GM18907 (cell line): Measurements from ENCODE around the gene USP10.
"Not testable (repeated sequence)": the region's sequence is repeated elsewhere in the genome, so short reads cannot be mapped to it uniquely, and the experiment has no call there.

Source experiments
- ATAC-seq: cut with Tn5 transposase; IDR thresholded peaks from one replicate; pipeline ENCODE4 v1.9.1; 2021; ENCODE audit warnings: mild to moderate bottlenecking, moderate library complexity; ENCODE audit not compliant: unreplicated experiment

The USP10 gene

DNA sequence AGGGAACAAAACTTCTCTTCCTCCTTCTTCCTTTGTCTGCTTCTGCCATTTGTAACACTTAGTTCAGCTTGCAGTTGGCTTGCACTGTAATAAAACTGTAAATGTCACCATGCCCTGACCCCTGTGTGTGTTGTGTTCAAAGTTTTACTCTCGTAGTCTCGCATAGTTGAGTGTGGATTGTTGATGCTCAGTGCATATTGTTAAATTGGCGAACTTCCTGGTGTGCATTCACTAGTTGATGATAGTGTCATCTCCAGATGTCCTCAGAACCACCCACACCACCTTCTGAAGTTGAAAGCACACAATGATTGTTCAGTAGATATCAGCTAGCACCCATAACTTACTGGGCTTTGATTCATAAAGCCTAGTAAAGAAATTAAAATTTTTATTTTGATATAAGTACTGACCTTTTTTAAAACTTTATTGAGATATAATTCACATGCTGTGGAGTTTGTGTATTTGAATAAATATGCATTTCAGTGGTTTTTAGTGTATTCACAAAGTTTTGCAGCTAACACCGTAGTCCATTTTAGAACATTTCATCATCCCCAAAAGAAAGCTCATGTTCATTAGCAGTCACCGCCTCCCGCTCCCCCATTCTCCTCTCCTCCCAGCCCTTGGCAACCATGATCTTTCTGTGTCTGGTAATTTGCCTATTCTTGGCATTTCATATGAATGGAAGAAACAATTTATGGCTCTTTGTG is 25.0 kb downstream of the USP10 start:
- no peak for ATAC-seq

DNA sequence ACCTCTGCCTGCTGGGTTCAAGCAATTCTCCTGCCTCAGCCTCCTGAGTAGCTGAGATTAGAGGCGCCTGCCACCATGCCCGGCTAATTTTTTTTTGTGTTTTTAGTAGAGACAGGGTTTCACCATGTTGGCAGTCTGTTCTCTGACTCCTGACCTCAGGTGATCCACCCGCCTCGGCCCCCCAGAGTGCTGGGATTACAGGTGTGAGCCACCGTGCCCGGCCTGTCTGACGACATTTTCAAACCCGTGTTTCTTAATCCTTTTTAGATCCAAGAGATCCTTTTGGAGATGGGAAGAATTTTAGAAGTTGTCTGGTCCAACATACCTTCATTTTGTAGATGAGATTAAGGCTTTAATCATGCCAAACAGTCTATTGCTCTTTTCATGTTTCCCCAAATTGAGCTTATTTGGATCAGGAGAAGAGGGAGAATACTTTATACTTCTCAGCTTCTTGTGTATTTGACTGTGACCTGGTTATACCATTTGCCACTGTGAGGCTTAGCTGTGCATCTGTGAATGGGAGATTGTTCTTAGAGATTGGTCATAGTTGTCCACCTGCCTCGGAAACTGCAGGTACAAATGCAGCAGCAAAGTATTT is 25.8 kb downstream of the USP10 start:
- peak; percentile 2 for ATAC-seq

DNA sequence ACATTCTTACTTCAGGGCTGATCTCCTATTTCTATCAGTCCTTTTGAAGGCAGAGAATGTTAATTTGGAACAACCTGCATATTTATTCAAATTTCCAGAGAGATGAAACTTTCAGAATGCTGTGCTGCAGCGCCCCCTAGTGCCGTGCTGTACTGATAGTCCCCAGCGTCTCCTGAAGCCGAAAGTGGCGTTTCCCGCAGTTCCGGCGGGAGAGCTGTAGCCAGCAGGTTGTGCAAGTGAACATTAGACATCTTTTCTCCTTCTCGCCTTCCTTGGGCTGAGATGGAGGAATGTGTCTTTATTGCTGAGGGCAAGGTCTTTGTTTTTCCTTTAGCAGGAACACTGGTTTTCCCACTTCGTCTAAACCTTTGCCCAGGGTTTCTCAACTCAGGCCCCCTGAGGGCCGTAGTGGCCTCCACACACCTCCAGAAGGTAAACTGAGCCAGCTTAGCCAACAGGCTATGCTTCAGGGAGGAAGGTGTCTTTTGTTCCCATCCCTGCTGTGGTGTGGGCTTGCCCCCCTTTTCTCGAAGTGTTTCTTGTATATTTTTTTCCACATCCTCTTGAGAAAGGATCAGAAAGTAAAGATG is 26.4 kb downstream of the USP10 start:
- ATAC-seq, result peak; percentile 36

DNA sequence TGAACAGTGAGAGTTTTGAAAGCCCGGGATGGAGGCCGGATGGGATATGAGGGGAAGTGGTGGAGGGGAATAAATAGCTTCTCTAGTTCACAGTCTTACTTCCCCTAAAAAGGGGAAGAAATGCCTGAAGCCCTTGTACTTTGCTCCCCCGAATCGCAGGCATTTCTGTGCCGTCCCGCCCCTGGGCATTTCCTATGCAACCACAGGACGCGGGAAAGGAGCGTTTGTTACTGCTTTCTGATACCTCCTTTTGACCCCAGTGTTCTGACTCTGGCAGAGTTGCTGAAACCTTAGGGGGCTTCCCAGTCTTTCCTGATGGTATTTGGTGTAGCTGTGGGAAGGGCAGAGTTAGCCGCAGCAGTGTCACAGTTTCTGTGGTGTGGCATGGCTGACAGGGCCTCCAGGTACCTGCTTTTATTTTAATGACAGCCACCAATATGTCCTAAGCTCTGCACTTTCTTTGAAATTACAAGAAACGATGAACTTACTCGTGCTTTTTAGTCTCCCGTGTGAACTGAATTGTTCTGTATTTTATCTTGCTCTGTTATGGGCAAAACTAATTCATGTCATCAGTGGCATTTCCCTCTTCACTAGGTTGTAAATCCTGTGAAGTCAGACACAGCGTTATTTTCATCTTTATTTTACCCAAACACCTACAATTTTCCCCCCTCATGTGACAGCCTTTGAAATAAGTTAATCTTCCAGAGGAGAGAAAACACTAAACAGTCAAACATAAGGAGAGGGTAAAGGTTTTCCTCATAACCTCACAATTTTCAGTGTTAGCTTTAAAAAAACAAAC is 27.1 kb downstream of the USP10 start:
- ATAC-seq, result peak; percentile 45

DNA sequence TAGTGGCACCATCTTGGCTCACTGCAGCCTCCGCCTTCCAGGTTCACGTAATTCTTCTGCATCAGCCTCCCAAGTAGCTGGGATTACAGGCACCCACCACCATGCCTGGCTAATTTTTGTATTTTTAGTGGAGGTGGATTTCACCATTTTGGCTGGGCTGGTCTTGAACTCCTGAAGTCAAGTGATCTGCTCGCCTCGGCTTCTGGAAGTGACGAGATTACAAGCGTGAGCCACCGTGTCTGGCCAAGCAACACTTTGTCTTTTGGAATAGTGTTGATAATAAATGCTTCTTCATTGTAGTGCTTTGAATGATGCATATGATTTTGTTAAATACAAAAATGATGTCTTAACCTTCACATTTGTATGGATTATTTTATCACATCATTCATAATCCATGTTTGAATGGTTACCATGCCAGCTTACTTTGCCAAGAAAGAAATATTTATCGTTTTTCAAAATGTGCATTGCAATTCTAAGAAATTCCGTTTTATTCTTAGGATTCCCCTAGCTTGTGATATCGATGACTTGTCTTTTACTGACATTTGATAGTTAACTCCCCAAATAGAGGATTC is 29.1 kb downstream of the USP10 start:
- ATAC-seq, result no peak

DNA sequence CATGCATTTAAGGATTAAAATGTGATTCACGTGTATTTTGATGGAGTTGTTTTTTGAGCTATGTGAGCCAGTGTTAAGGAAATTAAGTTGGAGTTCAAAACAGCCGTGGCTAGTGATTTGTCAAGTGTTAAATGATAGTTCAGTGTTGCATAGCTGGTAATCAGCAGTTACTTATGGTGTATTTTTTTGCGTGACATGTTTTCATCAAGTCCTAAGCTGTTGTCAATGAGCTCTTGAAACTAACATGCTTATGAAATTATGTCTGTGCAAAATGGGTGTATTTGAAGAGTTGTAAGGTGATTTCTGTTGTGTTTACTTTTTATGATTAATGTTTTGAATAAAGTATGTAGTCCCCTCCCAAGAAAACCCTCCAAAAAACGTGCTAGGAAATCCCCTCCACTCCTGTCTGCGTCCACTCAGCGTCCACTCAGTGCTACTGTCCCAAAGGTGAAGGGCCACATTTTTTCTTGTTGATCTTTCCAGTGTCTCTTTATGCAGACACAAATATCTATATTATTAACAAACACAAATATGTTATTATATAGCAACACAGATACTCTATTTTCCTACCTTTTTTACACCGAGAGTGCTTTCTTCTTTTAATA is 30.0 kb downstream of the USP10 start:
- ATAC-seq, result no peak

DNA sequence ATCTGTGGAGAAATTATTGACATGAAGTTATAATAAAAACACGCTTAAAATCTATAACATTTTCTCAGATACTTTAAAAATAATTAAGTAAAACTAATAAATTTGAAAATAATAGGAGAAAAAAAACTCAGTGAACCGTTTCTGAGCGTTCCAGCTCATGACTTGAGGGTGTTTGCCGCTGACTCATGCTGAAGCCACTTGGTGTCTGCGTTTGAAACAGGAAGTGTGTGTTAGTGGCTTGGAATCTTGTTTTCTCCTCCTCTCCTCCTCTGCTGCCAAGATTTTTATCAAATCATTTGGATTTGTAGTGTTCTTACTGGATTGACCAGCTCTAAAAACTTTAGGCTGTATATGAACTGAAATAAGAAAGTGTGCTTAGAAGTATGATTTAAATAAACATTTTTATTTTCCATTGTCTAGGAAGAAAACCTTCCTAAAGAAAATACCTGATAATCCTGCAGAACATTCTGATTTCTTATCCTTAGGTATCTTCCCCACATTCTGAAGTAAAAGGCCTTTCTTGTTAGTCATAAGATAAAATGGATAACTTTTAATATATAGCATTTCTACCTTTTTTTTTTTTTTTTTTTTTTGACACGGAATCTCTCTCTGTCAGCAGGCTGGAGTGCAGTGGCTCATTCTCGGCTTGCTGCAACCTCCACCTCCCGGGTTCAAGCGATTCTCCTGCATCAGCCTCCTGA is 30.8 kb downstream of the USP10 start:
- peak; percentile 42 for ATAC-seq

DNA sequence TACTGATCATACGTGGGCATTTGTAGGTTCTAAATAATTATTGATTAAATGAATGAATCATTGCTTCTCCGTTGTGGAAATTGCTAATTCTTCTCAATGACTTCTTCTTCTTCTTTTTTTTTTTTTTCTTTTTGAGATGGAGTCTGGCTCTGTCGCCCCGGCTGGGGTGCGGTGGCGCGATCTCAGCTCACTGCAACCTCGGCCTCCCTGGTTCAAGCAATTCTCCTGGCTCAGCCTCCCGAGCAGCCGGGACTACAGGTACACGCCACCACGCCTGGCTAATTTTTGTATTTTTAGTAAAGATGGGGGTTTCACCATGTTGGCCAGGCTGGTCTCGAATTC is 32.5 kb downstream of the USP10 start:
- not testable (repeated sequence) for ATAC-seq

DNA sequence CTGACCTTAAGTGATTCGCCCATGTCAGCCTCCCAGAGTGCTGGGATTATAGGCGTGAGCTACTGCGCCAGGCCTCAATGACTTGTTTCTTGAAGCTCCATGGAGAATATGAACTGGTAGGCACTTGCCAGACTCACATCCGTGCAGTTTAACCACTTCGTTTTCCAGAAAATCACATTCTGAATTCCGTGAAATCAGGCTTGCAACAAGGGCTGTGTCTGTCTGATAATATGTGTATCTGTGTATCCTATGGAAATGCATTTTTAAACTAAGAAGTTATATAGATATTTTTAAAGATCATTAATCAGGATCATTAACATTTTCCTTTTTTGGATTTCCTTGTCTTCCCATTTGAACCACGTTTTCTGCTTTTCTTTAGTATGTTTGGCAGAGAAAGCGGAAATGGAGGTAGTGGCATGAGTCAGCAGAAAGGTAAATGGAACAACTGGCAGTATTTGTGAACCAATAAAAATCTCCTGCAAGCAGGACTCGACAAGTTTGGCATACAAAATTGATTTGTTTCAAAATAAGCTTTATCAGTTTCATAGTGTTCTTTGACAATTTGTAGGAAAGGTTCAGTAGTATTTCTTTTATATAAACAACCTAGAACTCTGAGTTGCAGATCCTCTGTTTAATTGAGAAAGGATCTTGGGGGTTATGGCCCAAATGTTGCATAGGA is 33.0 kb downstream of the USP10 start:
- no peak for ATAC-seq

DNA sequence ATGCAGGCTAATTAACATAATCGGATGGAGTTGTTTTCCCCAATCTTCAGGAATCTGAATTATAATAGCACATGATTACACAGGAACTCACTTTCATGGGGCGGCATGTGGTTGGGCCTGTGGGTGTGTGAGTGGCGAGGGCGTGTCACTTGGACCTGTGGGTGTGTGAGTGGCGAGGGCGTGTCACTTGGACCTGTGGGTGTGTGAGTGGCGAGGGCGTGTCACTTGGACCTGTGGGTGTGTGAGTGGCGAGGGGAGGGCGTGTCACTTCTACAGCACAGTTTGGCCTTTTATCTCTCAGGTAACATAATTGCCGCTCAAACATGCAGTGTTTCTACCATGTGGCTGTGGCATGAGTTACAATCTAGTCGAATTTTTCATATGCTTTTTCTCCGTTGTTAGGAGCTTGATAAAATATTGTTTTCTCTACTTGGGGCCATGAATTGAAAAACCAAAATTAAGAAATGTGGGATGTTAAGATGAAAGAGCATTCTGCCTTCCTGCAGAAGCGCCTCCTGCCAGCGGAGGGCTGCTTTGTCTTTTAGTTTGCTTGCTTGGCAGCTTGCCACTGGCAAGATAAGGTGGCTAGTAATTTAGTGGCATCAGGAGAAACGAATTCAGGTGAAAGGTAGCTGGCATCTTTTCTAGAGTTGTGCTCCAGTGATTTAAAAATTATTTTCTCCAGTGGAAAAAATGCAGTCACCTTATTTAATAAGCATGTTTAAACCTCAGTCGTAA is 36.2 kb downstream of the USP10 start:
- no peak for ATAC-seq

DNA sequence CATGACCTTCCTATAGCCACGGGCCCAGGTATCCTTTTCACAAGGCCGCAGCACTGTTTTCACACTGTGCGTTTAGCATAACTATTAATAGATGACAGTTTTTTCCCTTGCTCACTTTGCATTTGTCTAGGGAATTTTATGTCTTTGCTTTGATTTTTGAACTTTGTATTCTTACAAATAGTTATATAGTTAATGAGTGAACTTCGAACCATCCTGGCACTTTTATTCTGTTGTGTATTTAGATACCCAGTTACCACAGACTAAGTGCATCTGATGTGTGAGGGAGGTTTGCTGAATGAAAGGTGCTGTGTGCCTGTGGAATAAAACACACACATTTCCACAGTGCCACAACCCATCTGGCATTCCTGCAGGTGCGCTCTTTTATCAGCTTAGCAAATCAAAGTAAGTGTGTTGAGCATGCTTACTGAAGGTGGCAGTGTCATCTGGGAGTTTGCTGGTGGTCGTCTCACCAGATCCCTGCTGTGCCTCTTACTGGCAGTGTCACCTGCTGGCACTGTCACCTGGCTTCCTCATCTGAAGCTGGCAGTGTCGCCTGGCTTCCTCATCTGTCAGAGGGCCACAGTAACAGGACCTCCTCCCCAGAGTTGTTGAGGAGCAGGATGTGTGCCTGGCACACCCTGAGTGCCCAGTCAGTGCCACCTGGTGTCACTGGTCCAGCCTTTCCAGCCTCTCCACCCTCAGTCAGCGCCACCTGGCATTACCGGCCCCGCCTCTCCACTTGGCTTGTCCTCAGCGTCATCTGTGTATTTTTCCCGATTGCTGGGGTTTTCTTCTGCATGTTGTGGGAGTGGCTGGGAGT is 37.6 kb downstream of the USP10 start:
- no peak for ATAC-seq

DNA sequence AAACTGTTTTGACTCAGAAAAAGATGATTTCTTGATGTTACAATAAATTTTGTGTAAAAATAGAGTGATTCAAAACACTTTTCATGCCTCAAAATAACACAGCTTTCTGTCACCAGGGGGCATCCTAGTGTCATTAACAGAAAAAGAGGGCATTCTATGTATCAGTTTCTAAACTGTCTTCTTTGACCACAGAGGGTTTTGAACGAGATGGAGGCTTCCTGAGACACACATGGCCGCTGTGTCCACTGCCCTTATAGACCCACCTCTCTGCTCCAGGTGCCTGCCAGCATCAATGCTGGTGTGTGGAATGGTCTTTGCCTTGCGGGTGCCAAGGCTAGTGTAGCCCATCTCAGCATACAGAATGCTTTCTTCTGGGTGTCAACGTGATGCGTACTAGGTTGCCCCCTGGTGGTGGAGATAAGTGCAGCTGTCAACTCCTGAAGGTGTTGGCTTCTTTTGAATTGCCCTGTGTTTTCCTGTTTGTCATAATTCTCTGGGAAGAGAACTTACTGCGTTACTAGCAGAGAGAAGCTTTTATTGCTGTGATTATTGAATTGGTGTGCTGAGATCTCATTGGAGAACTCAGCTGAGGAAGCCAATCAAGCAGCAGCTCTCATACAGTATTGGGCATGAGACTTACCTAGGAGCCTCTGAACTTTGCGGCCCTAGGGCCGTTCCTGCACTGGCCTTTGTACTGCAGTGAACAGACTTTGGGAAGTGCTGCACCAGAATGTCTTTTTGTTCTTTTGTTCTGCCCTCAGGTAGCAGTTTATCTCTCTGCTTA is 38.6 kb downstream of the USP10 start:
- peak; percentile 60 for ATAC-seq

DNA sequence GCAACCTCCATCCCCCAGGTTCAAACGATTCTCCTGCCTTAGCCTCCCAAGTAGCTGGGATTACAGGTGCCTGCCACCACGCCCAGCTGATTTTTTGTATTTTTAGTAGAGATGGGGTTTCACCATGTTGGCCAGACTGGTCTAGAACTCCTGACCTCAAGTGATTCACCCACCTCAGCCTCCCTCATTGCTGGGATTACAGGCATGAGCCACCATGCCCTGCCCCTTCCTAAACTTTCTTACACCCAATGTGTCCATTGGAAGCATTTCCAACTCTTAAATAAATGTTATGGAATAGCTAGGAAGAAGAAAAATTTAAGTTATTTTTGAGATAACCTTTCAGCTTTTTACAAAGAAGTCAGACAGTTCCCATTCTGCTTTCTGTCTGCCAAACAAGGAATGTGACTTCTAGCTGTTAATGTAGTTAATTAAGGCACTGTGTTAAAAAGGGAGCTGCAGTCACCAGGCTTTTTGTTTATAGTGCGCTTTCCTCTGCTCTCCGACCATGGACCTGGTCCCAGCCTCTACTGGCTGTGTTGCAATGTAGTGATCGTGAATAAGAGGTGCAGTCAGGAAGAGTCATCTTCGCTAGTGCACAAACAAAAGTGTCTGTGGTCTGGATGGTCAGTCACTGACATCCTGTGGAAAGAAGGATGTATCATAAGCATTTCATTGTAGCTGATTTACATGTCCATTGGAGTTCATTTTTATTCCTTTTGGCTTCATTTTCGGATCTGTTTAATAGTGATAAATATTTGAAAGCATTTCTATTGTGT is 39.7 kb downstream of the USP10 start:
- no peak for ATAC-seq

DNA sequence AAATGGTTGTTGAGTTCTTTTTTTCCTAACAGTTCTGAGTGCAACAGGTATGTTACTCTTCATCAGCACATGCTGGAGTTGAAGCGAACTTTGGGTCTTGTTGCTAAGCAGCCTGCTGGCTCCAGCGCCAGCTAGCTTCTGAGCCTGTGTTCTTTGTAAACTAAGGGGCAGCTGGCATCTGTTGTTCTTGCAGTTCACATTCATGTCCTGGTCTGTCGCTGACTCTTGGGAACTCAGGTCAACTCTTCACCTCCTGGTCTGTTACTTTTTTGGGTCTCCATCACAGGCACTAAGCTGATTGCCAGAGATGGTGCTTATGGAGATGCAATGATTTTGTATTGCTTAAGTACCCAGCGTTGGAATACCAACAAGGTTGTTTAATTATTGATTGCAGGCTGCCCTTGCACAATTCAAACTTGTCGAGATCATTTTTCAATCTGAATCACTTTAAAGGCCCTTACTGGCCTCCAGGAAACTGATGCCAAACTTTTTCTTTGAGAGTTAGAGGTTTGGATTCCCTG is 40.9 kb downstream of the USP10 start:
- no peak for ATAC-seq

DNA sequence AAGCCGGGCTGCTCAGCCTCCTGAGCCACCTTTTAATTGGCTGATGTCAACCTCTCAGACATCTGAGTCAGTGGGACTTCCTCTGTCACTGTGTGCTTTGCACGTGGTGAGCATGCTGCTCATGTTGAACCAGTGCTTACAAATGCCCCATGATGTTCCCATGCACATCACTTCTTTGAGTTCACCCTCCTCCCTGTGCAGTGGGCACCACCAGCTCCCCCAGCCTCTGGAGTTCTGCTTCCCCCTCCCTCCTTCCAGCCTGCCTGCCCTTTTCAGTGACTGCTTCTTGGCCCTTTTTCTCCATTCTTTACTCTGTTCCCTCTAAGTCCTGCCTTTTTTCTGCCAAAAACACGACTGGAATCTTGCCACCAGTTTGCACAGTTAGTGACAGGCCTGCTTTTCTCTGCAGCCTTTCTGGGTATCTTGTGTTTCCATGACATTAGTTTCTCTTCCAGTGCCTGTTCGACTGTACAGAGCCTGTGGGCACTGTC is 41.6 kb downstream of the USP10 start:
- ATAC-seq, result no peak

DNA sequence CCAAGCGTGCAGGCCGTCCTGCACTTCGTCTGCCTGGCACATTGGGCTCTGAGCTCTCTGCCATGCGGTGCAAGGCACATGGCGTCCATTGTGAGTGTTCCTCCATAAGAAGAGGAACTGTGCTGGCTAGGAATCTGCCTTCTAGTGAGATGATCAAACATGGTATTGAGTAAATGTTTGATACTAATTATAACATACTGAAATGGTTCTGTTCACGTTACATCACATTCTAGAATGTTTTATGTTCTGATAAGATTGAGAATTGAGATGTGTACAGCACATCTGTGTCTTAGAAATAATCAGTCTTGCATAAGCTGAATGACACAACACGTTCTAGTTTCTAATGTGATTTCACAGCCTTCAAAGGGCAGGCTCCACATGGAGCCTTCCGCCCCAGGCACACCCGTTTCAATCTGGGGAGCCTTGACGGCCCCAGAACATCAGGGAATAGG is 42.9 kb downstream of the USP10 start:
- no peak for ATAC-seq
